HCEC 1CT (cell line): Measurements from ENCODE around the gene KCNRG.
A peak's percentile ranks its signal among the peaks of the same experiment; 100 is the strongest.
"Not testable (repeated sequence)": the region's sequence is repeated elsewhere in the genome, so short reads cannot be mapped to it uniquely, and the experiment has no call there.

Source experiments
- DNase-seq: peaks from one replicate; pipeline ENCODE4 v3.0.0-alpha.2; 2017

Gene KCNRG

DNA sequence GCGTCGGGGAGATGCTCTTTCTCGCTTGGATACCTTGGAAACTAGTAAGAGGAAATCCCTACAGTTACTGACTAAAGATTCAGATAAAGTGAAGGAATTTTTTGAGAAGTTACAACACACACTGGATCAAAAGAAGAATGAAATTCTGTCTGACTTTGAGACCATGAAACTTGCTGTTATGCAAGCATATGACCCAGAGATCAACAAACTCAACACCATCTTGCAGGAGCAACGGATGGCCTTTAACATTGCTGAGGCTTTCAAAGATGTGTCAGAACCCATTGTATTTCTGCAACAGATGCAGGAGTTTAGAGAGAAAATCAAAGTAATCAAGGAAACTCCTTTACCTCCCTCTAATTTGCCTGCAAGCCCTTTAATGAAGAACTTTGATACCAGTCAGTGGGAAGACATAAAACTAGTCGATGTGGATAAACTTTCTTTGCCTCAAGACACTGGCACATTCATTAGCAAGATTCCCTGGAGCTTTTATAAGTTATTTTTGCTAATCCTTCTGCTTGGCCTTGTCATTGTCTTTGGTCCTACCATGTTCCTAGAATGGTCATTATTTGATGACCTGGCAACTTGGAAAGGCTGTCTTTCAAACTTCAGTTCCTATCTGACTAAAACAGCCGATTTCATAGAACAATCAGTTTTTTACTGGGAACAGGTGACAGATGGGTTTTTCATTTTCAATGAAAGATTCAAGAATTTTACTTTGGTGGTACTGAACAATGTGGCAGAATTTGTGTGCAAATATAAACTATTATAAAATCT is 2.7 kb upstream of the KCNRG start:
- DNase-seq = no peak

DNA sequence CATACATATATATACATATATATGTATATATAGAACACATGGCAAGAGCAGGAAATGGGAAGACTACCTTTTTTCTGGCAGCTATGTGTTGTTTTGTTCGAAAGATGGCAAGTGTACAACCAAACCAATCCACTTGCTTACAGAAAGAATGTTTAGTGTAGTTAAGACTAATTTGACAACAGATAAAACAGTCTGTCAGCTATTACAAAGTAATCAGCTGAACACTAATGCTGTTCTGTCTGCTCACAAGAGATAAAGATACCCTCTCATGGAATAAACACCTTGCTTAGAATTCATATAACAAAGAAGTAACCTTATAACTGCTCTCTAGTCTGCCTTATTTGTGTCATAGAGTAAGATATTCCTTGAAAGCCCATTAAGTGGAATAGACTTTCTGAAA is 858 bp upstream of the KCNRG start:
- DNase-seq = no peak

DNA sequence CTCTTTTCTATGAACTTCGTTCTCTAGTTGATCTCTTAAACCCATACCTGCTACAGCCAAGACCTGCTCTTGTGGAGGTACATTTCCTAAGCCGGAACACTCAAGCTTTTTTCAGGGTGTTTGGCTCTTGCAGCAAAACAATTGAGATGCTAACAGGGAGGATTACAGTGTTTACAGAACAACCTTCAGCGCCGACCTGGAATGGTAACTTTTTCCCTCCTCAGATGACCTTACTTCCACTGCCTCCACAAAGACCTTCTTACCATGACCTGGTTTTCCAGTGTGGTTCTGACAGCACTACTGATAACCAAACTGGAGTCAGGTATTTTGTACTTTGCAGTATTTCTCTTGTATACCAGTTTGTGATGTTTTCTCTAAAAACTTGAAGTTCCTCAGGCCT is 506 bp downstream of the KCNRG start:
- no peak for DNase-seq

DNA sequence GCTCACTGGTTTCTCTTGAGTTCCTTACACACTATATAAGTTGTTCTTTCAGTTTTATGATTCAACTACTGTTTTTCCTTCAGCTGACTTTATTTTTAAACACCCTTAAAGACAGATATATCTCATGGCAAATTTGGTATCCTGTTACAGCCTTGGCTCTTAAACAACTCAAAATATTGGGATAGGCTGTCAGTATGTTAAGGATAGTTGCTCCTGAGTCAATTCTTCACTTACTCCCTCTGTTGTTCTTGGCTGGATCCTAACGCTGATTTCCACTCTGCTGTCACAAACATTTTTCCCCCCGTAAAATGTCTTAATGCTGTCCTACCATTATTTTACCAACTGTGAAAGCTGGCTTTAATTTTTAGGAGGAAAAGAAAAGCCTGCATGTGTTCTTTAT is 1.2 kb downstream of the KCNRG start:
- DNase-seq = no peak

- no peak for DNase-seq
Observed at GRCh38 chr13:50017819-50018218, 2.6 kb downstream of the KCNRG start.

GRCh38 chr13:50025436-50025835 is 10.2 kb downstream of the KCNRG start:
- no peak for DNase-seq

DNA sequence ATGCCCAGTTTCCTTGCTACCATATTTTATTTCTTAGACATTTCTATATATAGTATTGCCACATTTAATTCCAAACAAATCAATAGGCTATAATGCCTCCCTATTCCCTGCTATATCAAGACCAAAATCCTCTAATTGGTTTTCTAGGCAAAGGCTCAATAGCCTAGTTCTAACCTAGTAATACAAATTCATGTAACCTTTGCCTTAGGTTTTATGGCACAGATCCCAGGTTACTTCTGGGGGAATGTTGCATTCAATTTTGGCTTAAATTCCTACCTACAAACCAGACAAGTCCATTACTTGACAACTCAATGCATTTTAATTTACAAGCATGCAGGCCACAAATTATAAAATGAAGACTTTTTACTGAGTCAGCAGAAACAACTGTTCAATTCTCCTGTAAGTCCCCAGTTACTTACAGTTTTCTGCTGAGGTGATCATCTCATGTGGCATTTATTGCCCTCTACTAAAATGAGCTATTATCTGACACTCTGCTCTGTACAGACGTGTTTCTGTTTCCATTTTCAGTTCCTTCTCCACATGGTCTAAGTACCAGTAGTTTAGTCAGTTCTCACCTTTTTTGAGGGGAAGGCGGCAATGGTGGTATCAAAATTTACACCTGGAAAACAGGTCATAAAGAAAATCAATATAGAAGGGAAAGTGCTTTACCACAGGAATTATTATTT is 11.7 kb downstream of the KCNRG start:
- DNase-seq = no peak

- DNase-seq = no peak
Observed at GRCh38 chr13:50030315-50030714, 15.1 kb downstream of the KCNRG start.

- peak; percentile 22 for DNase-seq
Observed at GRCh38 chr13:50033725-50034124, 18.5 kb downstream of the KCNRG start.

GRCh38 chr13:50037788-50038187 is 22.5 kb downstream of the KCNRG start:
- DNase-seq = no peak

DNA sequence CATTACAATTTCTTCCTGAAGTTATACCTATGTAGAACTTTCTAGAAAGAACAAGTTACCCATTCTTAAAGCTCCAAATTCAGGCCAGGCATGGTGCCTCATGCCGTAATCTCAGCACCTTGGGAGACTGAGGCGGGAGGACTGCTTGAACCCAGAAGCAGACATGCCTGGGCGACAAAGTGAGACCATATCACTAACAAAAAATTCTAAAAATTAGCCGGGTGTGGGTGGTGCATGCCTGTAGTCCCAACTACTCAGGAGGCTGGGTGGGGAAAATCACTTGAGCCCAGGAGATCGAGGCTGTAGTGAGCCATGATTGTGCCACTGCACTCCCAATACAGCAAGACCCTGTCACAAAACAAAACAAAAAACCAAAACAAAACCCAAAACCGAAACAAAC is 23.0 kb downstream of the KCNRG start:
- DNase-seq = no peak

- no peak for DNase-seq
Observed at GRCh38 chr13:50052478-50052877, 37.2 kb downstream of the KCNRG start.

DNA sequence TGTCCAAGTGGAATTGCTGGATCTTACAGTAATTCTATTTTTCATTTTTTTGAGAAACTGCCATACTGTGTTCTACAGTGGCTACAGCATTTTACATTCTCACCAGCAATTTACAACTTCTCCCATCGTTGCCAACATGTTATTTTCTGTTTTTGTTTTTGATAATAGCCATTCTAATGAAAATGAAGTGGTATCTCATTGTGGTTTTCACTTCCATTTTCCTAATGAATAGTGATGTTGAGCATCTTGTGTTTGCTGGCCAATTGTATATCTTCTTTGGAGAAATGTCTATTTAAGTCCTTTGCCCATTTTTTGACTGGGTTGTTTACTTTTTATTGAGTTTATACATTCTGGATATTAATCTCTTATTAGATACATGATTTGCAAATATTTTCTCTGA is 38.6 kb downstream of the KCNRG start:
- DNase-seq = no peak

GRCh38 chr13:50055454-50055853 is 40.2 kb downstream of the KCNRG start:
- no peak for DNase-seq

DNA sequence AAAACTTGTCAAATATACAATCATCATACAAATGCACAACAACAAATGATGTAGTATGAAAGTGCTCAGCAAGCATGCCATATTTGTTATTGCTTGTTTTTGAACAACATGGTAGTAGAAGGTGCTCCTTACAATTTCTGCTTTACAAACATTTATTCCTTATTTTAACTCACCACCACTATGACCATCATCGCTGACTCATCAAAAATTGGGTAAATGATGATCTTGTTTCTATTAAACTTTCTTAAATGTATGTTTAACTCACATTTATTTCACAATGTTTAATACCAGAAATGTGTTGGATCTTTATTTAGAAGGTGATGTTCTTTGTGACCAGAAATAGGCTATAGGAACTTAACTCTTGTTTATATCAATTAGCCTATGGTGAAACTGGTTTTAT is 45.5 kb downstream of the KCNRG start:
- DNase-seq = no peak

GRCh38 chr13:50062336-50062735 is 47.1 kb downstream of the KCNRG start:
- DNase-seq = not testable (repeated sequence)

GRCh38 chr13:50065712-50066111 is 50.5 kb downstream of the KCNRG start:
- DNase-seq = no peak

GRCh38 chr13:50068508-50068907 is 53.3 kb downstream of the KCNRG start:
- no peak for DNase-seq

GRCh38 chr13:50069261-50069660 is 54.0 kb downstream of the KCNRG start:
- peak; percentile 58 for DNase-seq

DNA sequence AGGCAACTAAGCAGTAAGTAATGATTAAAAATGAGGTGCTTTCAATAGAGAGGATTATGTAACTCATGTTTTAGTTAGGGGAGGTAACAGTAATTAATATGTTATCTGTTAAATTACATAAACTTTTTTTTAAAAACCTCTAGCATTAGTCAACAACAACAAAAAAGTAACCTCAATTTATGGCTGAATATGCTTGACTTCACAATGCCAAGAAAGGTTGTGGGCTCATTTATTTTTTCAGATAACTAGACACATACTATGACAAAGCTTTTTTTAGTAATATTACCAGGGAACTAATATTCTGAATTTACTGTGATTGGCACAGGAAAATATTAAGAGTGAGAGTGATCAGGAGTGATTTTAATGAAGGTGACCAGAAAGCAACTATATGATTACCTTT is 54.9 kb downstream of the KCNRG start:
- no peak for DNase-seq
